NB4 (cell line): ENCODE data around the gene EPHA6.

Experiments
- CTCF ChIP-seq: IDR thresholded peaks from one replicate; pipeline ENCODE4 v1.5.1; 2012; ENCODE audit warnings: low read depth, low read length
- MAX ChIP-seq: IDR thresholded peaks from 2 replicates; pipeline ENCODE4 v1.6.1; 2011; ENCODE audit warnings: low read depth, low read length
- MYC ChIP-seq: IDR thresholded peaks from 2 replicates; pipeline ENCODE4 v1.6.1; 2011; ENCODE audit warnings: low read depth, low read length
- POLR2A ChIP-seq: IDR thresholded peaks from 2 replicates; pipeline ENCODE4 v1.6.1; 2011; ENCODE audit warnings: mild to moderate bottlenecking; ENCODE audit not compliant: insufficient read length; ENCODE audit errors: extremely low read depth

- TF ChIP-seq CTCF (no peak), MAX (no peak), POLR2A (no peak), MYC (no peak)
Measured at GRCh38 chr3:97612632-97613031, 798.2 kb downstream of the EPHA6 start.
